H1 (cell line): ENCODE measurements around the gene FHIT.

ENCODE experiments used
- CHD2 ChIP-seq: IDR thresholded peaks from 2 replicates; pipeline ENCODE4 v1.6.1; 2012; ENCODE audit warnings: low read length, improper control_type of control experiment
- CTCF ChIP-seq, 3 experiments: IDR thresholded peaks; 1 replicate in 2 of 3; 2 replicates in 1 of 3; pipeline versions ENCODE4 v1.5.1 to v1.6.1; 2011; ENCODE audit warnings: low read length in 3 of 3, mild to moderate bottlenecking in 3 of 3, inconsistent platforms in 2 of 3, low read depth in 1 of 3, moderate library complexity in 1 of 3; ENCODE audit not compliant: insufficient read depth in 1 of 3; ENCODE audit errors: control extremely low read depth in 1 of 3
- EP300 ChIP-seq, 2 experiments: IDR thresholded peaks; 1 replicate in 1 of 2; 2 replicates in 1 of 2; pipeline ENCODE4 v1.6.1; 2011 to 2012; ENCODE audit warnings: low read depth in 2 of 2, low read length in 2 of 2, mild to moderate bottlenecking in 2 of 2, borderline replicate concordance in 1 of 2, inconsistent platforms in 1 of 2, moderate library complexity in 1 of 2
- EZH2 ChIP-seq: fragments of 200-600 bp; sonication (generic); IDR thresholded peaks from 2 replicates; pipeline ENCODE4 v1.7.1; 2012; ENCODE audit warnings: low read depth, mild to moderate bottlenecking, moderate library complexity, low read length, inconsistent platforms; ENCODE audit not compliant: severe bottlenecking
- POLR2A ChIP-seq, 2 experiments: IDR thresholded peaks; 1 replicate in 1 of 2; 2 replicates in 1 of 2; pipeline ENCODE4 v1.6.1; 2011; ENCODE audit warnings: low read depth in 2 of 2, low read length in 2 of 2, mild to moderate bottlenecking in 2 of 2; ENCODE audit errors: control extremely low read depth in 1 of 2
- RFX5 ChIP-seq: IDR thresholded peaks from 2 replicates; pipeline ENCODE4 v1.6.1; 2011; ENCODE audit warnings: low read depth, low read length, improper control_type of control experiment, borderline replicate concordance
- SRF ChIP-seq: IDR thresholded peaks from 2 replicates; pipeline ENCODE4 v1.6.1; 2011; ENCODE audit warnings: mild to moderate bottlenecking, low read depth, low read length, moderate library complexity

- no peak for TF ChIP-seq CHD2
- TF ChIP-seq CTCF (IDR thresholded peaks at IDR 0.05; ENCODE audit: control extremely low read depth in 1 of 3, insufficient read depth in 1 of 3, low read depth in 1 of 3, low read length in 3 of 3): no peak
- TF ChIP-seq EP300 (IDR thresholded peaks at IDR 0.05; ENCODE audit: borderline replicate concordance in 1 of 2, low read depth in 2 of 2, low read length in 2 of 2): no peak
- no peak for TF ChIP-seq RFX5
- TF ChIP-seq EZH2: no peak
- no peak for TF ChIP-seq POLR2A (IDR thresholded peaks at IDR 0.05; ENCODE audit: control extremely low read depth in 1 of 2, low read depth in 2 of 2, low read length in 2 of 2)
- TF ChIP-seq SRF: no peak
Observed at GRCh38 chr3:60182697-60183096, 1068.6 kb downstream of the FHIT start.
